ENCODE data around the gene LETM1. TPM values are rescaled to one million over a fixed set of nuclear protein-coding genes. Genes with fewer than 3 reads are reported as not detected.

LETM1 gene
- total and polyA plus RNA-seq, 2 donors (not counting 3 experiments of a cell fraction or from before 2014, with no cell fraction given) = 25.6 to 62.5 TPM

GRCh38 chr4:1831331-1831730 is 24.6 kb downstream of the LETM1 start:
- CTCF ChIA-PET = interaction anchor here (1.2 to 1.7 kb wide), 3 partner anchors 13 to 85 kb away, joined by 3 to 7 read pairs (median 4); no protein-coding TSS in a partner anchor
- DNase-seq (ENCODE audit: low read depth, low spot score) (no peak), FAIRE-seq (no peak)
- TF ChIP-seq MYC (IDR thresholded peaks at IDR 0.05; ENCODE audit: low read depth, low read length) = no peak
- TF ChIP-seq EZH2 (IDR thresholded peaks at IDR 0.05; ENCODE audit: borderline replicate concordance, low read depth, low read length, severe bottlenecking) = no peak
- TF ChIP-seq POLR2AphosphoS5 (IDR thresholded peaks at IDR 0.05; ENCODE audit: insufficient read depth, low read depth, low read length) = no peak
- TF ChIP-seq CTCF (IDR thresholded peaks at IDR 0.05; ENCODE audit: extremely low read depth in 1 of 2, insufficient read depth in 1 of 2, low read depth in 1 of 2, low read length in 2 of 2) = no peak
- no peak for TF ChIP-seq GATA2 (IDR thresholded peaks at IDR 0.05; ENCODE audit: insufficient read depth, insufficient read length, low read depth, low read length)
- TF ChIP-seq MAX (IDR thresholded peaks at IDR 0.05; ENCODE audit: insufficient read depth, insufficient read length) = no peak
- TF ChIP-seq FOS (IDR thresholded peaks at IDR 0.05; ENCODE audit: borderline replicate concordance, insufficient read depth, low read length) = no peak
- TF ChIP-seq POLR2A (IDR thresholded peaks at IDR 0.05; ENCODE audit: low read depth, low read length) = no peak
- no peak for TF ChIP-seq JUN (IDR thresholded peaks at IDR 0.05; ENCODE audit: borderline replicate concordance, insufficient read depth, insufficient read length, low read depth)
- Histone ChIP-seq H3K36me3 (ENCODE audit: control insufficient read depth in 2 of 2, extremely low read depth in 1 of 2, insufficient read depth in 2 of 2, low read length in 2 of 2) (peaks cover 14 to 48% of the 10 kb centered on the region in 2 experiments), H3K27me3 (ENCODE audit: control insufficient read depth in 2 of 2, insufficient read depth in 2 of 2, low read length in 2 of 2) (no peaks in the 10 kb centered on the region), H3K9ac (replicated peaks; ENCODE audit: extremely low read depth, insufficient read depth, low read length) (no peak overlapping the region), H3K9me3 (replicated peaks; ENCODE audit: control insufficient read depth, insufficient read depth, low read length) (no peaks in the 10 kb centered on the region), H3K9me1 (replicated peaks; ENCODE audit: control insufficient read depth, extremely low read depth, insufficient read depth, low read length) (no peaks in the 10 kb centered on the region), H3K79me2 (ENCODE audit: control insufficient read depth, insufficient read depth, low read length) (no peaks in the 10 kb centered on the region), H3K27ac (ENCODE audit: insufficient read depth, low read depth, low read length) (no peak overlapping the region), H2AFZ (ENCODE audit: low read depth, low read length) (no peak overlapping the region), H3K4me1 (ENCODE audit: control insufficient read depth, extremely low read depth, insufficient read depth, low read length) (no peaks in the 10 kb centered on the region), H3K4me2 (ENCODE audit: insufficient read depth, low read length) (no peak overlapping the region), H4K20me1 (replicated peaks; ENCODE audit: control insufficient read depth, extremely low read depth, insufficient read depth, low read length) (no peaks in the 10 kb centered on the region), H3K4me3 (replicated peaks in 1 of 3; ENCODE audit: insufficient read depth in 1 of 3, low read depth in 1 of 3, low read length in 3 of 3) (no peak overlapping the region)
- intact Hi-C loops (cut with micrococcal nuclease) = no loop called here
- POLR2A ChIA-PET = no interaction called here
- no TSS peak for BruUV-seq (replicated peaks)
- dilution Hi-C loops (cut with MboI; ENCODE audit: extremely low pct_ligation_motif_present, low sequenced_read_pairs) = no loop called here

All from endothelial cell of umbilical vein (primary cell).